ENCODE data around the gene CRACR2B. TPM values are rescaled to one million over a fixed set of nuclear protein-coding genes. Genes with fewer than 3 reads are reported as not detected.
A peak's percentile ranks its signal among the peaks of the same experiment; 100 is the strongest.

CRACR2B gene
- total and polyA plus RNA-seq, 2 of the 13 experiments (the other 11 are each of a cell fraction or from before 2014, with no cell fraction given): 14.9 to 21.0 TPM

DNA sequence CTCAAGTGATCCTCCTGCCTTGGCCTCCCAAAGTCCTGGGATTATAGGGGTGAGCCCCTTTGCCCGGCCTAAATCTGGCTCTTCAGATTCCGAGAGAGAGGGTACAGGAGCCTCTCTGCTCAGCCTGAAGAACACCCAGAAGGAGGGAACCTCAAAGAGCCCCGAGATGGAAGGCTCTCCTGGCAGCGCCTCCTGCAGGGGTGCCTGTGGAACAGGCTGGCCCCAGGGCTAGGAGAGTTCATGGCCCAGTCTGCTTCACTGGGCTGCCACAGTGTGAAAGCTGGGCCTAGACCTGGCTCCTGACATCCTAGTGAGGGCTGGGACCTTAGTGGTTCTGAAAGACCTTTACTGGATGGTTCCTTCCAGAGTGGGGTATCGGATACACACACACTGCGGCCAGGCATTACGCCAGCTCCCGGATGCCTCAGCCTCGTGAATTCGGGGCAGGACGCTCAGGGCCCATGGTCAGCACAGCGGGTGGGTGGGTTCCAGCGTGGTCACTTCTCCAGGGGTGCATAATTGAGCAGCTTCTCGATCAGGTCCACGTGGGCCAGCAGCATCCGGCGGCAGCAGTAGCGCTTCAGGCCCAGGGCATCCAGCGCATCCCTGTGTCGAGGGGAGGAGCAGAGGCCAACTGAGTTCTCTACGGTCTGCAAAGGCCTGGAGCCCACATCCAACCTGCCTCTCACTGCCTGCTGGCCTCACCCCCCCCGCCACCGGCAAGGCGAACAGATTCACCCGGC is 12.3 kb downstream of the CRACR2B start (continued):
- TF ChIP-seq, protein P1, sequence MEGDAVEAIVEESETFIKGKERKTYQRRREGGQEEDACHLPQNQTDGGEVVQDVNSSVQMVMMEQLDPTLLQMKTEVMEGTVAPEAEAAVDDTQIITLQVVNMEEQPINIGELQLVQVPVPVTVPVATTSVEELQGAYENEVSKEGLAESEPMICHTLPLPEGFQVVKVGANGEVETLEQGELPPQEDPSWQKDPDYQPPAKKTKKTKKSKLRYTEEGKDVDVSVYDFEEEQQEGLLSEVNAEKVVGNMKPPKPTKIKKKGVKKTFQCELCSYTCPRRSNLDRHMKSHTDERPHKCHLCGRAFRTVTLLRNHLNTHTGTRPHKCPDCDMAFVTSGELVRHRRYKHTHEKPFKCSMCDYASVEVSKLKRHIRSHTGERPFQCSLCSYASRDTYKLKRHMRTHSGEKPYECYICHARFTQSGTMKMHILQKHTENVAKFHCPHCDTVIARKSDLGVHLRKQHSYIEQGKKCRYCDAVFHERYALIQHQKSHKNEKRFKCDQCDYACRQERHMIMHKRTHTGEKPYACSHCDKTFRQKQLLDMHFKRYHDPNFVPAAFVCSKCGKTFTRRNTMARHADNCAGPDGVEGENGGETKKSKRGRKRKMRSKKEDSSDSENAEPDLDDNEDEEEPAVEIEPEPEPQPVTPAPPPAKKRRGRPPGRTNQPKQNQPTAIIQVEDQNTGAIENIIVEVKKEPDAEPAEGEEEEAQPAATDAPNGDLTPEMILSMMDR (CRISPR knock-in tag; IDR thresholded peaks at IDR 0.05): peak; percentile 50
- TF ChIP-seq ZBTB38 (CRISPR knock-in tag; IDR thresholded peaks at IDR 0.05): peak; percentile 93

DNA sequence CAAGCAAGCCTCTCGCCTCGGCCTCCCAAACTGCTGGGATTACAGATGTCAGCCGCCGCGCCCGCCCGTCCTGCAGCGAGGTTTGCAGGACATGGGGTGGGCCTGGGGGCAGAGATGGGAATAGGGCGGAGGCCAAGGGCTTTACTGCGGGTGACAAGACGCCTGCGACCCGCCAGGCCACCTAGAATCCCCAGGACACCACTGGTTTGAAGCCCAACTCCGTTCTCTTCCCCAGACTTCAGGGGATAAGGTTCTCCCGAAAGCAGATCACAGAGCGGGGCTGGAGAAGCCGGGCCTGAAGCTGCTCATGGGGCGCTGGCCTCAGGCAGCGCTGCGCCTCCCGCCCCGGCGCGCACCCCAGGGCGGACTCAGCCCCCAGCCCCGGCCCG is 14.3 kb downstream of the CRACR2B start:
- Histone ChIP-seq H2AFZ (ENCODE audit: low read length) (no peak overlapping the region), H3K9ac (ENCODE audit: insufficient read depth, low read depth, low read length) (peak overlapping the region; percentile 92), H3K27me3 (ENCODE audit: control insufficient read depth in 1 of 2, insufficient read depth in 2 of 2, low read length in 2 of 2) (no peaks in the 10 kb centered on the region), H3K4me3 (replicated peaks in 1 of 3; ENCODE audit: insufficient read depth in 1 of 3, low read depth in 2 of 3, low read length in 3 of 3) (peak overlapping the region; percentile 97 to 100 (median 98)), H3K79me2 (ENCODE audit: insufficient read depth, low read length) (peaks cover 27% of the 10 kb centered on the region), H3K36me3 (replicated peaks in 1 of 2; ENCODE audit: control insufficient read depth in 1 of 2, insufficient read depth in 2 of 2, low read length in 2 of 2) (peaks cover 6 to 31% of the 10 kb centered on the region in 2 experiments), H3K27ac (ENCODE audit: extremely low read length, insufficient read depth, low read length) (peak overlapping the region; percentile 83), H3K9me3 (ENCODE audit: low read length) (no peaks in the 10 kb centered on the region), H3K4me2 (ENCODE audit: low read depth, low read length) (peak overlapping the region; percentile 85), H3K4me1 (ENCODE audit: insufficient read depth, low read length) (peaks cover 69% of the 10 kb centered on the region), H4K20me1 (ENCODE audit: insufficient read depth, low read length) (peaks cover 17% of the 10 kb centered on the region; the same call in 1 of the 2 replicates)
- in situ Hi-C loops (cut with HindIII; ENCODE audit: extremely low pct_ligation_motif_present, low pct_unique_long_range_greater_than_20kb) (no loop called here), intact Hi-C loops (cut with micrococcal nuclease; ENCODE audit: unreplicated experiment) (loop anchor here (5.0 kb wide), 1 partner anchor 35 kb away; the partner anchor contains the start of genes PIDD1 and RPLP2)
- CTCF ChIA-PET (ENCODE audit: low intra/inter-chr PET ratio, low total read pairs): no interaction called here
- no peak for DNase-seq (ENCODE audit: low spot score)
- BruUV-seq (replicated peaks): TSS peak; percentile 86
- ATAC-seq: no peak
- POLR2A ChIA-PET: interaction anchor here (3.2 to 16.1 kb wide), 3 partner anchors 12 to 23 kb away, joined by 39 to 264 read pairs (median 141); partner anchors contain the start of genes CD151, CRACR2B and PNPLA2
- 0% methylated on average over 4 of the region's 27 CpGs for WGBS (ENCODE audit: low lambda C conversion rate)
- no peak for FAIRE-seq
- TF ChIP-seq RAD51 (IDR thresholded peaks at IDR 0.05; ENCODE audit: borderline replicate concordance) (no peak), SP5 (CRISPR knock-in tag; IDR thresholded peaks at IDR 0.05; ENCODE audit: borderline replicate concordance, low read depth) (no peak), HNRNPH1 (optimal IDR thresholded peaks at IDR 0.05; ENCODE audit: low read depth, low read length) (no peak), ZNF768 (CRISPR knock-in tag; IDR thresholded peaks at IDR 0.05) (peak; percentile 0; the same call in 1 of the 2 replicates), ZNF766 (CRISPR knock-in tag; IDR thresholded peaks at IDR 0.05; ENCODE audit: borderline replicate concordance) (peak; percentile 31; the same call in 1 of the 2 replicates), NFE2L2 (IDR thresholded peaks at IDR 0.05; ENCODE audit: low read length) (no peak), MXD4 (CRISPR knock-in tag; IDR thresholded peaks at IDR 0.05) (no peak), HOXA5 (CRISPR knock-in tag; IDR thresholded peaks at IDR 0.05) (0 out of 2 replicates have a peak, but pooled peaks have one; percentile 8), SYNCRIP (IDR thresholded peaks at IDR 0.05; ENCODE audit: insufficient read depth, low read depth, low read length) (no peak), CCAR2 (optimal IDR thresholded peaks at IDR 0.05; ENCODE audit: low read depth, low read length) (no peak)
- TF ChIP-seq, protein P2, sequence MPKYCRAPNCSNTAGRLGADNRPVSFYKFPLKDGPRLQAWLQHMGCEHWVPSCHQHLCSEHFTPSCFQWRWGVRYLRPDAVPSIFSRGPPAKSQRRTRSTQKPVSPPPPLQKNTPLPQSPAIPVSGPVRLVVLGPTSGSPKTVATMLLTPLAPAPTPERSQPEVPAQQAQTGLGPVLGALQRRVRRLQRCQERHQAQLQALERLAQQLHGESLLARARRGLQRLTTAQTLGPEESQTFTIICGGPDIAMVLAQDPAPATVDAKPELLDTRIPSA (CRISPR knock-in tag; IDR thresholded peaks at IDR 0.05; ENCODE audit: borderline replicate concordance): no peak
- TF ChIP-seq, protein P3, sequence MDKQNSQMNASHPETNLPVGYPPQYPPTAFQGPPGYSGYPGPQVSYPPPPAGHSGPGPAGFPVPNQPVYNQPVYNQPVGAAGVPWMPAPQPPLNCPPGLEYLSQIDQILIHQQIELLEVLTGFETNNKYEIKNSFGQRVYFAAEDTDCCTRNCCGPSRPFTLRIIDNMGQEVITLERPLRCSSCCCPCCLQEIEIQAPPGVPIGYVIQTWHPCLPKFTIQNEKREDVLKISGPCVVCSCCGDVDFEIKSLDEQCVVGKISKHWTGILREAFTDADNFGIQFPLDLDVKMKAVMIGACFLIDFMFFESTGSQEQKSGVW (CRISPR knock-in tag; IDR thresholded peaks at IDR 0.05; ENCODE audit: borderline replicate concordance): no peak

Measured in HepG2 (cell line).